ENCODE results near the gene SLC27A2. TPM values are rescaled to one million over a fixed set of nuclear protein-coding genes. Genes with fewer than 3 reads are reported as not detected.

The SLC27A2 gene
- total and polyA plus RNA-seq, 10 of the 15 experiments (the other 5 are each of a cell fraction or from before 2014, with no cell fraction given), result 0.22 to 1.2 (median 0.69) TPM; not detected in 1

DNA sequence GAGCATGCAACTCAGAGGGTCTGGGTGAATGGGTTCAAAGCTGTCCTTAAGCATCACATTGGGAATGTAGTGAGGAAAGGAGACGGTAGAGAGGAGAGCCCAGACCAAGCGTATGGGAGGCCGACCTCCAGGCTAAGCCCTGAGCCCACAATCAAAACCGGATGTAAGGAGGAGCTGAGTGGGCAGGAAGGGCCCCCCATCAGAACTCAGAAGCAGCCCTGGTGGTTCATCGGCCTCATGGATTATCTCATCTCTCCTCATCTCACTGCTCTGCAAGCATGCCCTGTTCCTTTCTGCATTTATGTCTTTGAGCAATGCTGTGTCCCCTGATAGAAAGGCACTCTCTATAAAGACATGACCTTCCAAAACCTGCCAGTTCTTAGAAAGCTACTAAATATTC lies 77.3 kb downstream of the SLC27A2 start (continued):
- TF ChIP-seq PRDM15 (CRISPR knock-in tag; IDR thresholded peaks at IDR 0.05) (no peak), CHD4 (IDR thresholded peaks at IDR 0.05) (no peak), JUNB (IDR thresholded peaks at IDR 0.05) (no peak), RUNX3 (IDR thresholded peaks at IDR 0.05; ENCODE audit: low read length) (no peak), PML (IDR thresholded peaks at IDR 0.05; ENCODE audit: low read length) (no peak), ZNF24 (IDR thresholded peaks at IDR 0.05) (no peak)
- TF ChIP-seq, protein P1, sequence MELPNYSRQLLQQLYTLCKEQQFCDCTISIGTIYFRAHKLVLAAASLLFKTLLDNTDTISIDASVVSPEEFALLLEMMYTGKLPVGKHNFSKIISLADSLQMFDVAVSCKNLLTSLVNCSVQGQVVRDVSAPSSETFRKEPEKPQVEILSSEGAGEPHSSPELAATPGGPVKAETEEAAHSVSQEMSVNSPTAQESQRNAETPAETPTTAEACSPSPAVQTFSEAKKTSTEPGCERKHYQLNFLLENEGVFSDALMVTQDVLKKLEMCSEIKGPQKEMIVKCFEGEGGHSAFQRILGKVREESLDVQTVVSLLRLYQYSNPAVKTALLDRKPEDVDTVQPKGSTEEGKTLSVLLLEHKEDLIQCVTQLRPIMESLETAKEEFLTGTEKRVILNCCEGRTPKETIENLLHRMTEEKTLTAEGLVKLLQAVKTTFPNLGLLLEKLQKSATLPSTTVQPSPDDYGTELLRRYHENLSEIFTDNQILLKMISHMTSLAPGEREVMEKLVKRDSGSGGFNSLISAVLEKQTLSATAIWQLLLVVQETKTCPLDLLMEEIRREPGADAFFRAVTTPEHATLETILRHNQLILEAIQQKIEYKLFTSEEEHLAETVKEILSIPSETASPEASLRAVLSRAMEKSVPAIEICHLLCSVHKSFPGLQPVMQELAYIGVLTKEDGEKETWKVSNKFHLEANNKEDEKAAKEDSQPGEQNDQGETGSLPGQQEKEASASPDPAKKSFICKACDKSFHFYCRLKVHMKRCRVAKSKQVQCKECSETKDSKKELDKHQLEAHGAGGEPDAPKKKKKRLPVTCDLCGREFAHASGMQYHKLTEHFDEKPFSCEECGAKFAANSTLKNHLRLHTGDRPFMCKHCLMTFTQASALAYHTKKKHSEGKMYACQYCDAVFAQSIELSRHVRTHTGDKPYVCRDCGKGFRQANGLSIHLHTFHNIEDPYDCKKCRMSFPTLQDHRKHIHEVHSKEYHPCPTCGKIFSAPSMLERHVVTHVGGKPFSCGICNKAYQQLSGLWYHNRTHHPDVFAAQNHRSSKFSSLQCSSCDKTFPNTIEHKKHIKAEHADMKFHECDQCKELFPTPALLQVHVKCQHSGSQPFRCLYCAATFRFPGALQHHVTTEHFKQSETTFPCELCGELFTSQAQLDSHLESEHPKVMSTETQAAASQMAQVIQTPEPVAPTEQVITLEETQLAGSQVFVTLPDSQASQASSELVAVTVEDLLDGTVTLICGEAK (IDR thresholded peaks at IDR 0.05; ENCODE audit: borderline replicate concordance), result no peak

Data from GM12878 (cell line).